Activated T-helper 1 cell treated with Interleukin-2 at 50 U/mL for 16 hours (primary cell): Measurements from ENCODE around the gene CFAP91.

Source experiments
- DNase-seq: peaks from one replicate; pipeline ENCODE4 v3.0.0-alpha.2; 2020; ENCODE audit warnings: low read depth

CFAP91 gene

GRCh38 chr3:119743921-119744320 is 41.1 kb downstream of the CFAP91 start:
- no peak for DNase-seq

GRCh38 chr3:119745942-119746341 is 43.1 kb downstream of the CFAP91 start:
- no peak for DNase-seq

- DNase-seq: no peak
Measured at GRCh38 chr3:119746423-119746822, 43.6 kb downstream of the CFAP91 start.

GRCh38 chr3:119747357-119747756 is 44.5 kb downstream of the CFAP91 start:
- no peak for DNase-seq

GRCh38 chr3:119748991-119749390 is 46.2 kb downstream of the CFAP91 start:
- DNase-seq: no peak

GRCh38 chr3:119751423-119751822 is 48.6 kb downstream of the CFAP91 start:
- DNase-seq: no peak
